Stimulated activated naive CD8-positive, alpha-beta T cell treated with anti-CD3 and anti-CD28 coated beads, Interleukin-15, Interleukin-2, amounts not matched to agents 100 ng/mL and 50 ng/mL, for 24 hours (primary cell): ENCODE results near the gene RNF215.

Experiments
- H3K27ac Mint-ChIP-seq: one replicate; pipeline ENCODE4 v1.8.0; 2021; ENCODE audit warnings: mild to moderate bottlenecking, mixed read lengths
- H3K27me3 Mint-ChIP-seq: one replicate; pipeline ENCODE4 v1.8.0; 2021; ENCODE audit warnings: mixed read lengths
- H3K36me3 Mint-ChIP-seq: one replicate; pipeline ENCODE4 v1.8.0; 2021; ENCODE audit warnings: low read depth, mixed read lengths
- H3K4me1 Mint-ChIP-seq: one replicate; pipeline ENCODE4 v1.8.0; 2021; ENCODE audit warnings: low read depth, mixed read lengths
- H3K4me3 Mint-ChIP-seq: one replicate; pipeline ENCODE4 v1.8.0; 2021; ENCODE audit warnings: mild to moderate bottlenecking, mixed read lengths
- H3K9me3 Mint-ChIP-seq: one replicate; pipeline ENCODE4 v1.8.0; 2021; ENCODE audit warnings: mixed read lengths

Gene RNF215

GRCh38 chr22:30386960-30387827 lies at the start of gene RNF215:
Gene RNF215 (minus strand): TSS chr22:30387411. CDS start chr22:30387313, 98 bp downstream.
- H3K4me1 Mint-ChIP-seq = peaks cover 36% of the 10 kb centered on the region
- no peaks in the 10 kb centered on the region for H3K36me3 Mint-ChIP-seq
- no peaks in the 10 kb centered on the region for H3K9me3 Mint-ChIP-seq
- H3K27ac Mint-ChIP-seq = no peak within 1 kb of the TSS
- no peaks in the 10 kb centered on the region for H3K27me3 Mint-ChIP-seq
- peak within 1 kb of the TSS; percentile 82 for H3K4me3 Mint-ChIP-seq

- Mint-ChIP-seq H3K4me3 (peak overlapping the region; percentile 91), H3K27me3 (peaks cover 13% of the 10 kb centered on the region), H3K27ac (peak overlapping the region; percentile 97), H3K9me3 (peaks cover 17% of the 10 kb centered on the region), H3K4me1 (peaks cover 36% of the 10 kb centered on the region), H3K36me3 (peaks cover 17% of the 10 kb centered on the region)
Observed at GRCh38 chr22:30436196-30436595, 49.0 kb upstream of the RNF215 start.

GRCh38 chr22:30435674-30436126 lies 48.5 kb upstream of the RNF215 start:
- peaks cover 17% of the 10 kb centered on the region for H3K36me3 Mint-ChIP-seq
- H3K27me3 Mint-ChIP-seq = peaks cover 9% of the 10 kb centered on the region
- peaks cover 17% of the 10 kb centered on the region for H3K9me3 Mint-ChIP-seq
- H3K4me1 Mint-ChIP-seq = peaks cover 33% of the 10 kb centered on the region
- H3K27ac Mint-ChIP-seq = peak overlapping the region; percentile 97
- H3K4me3 Mint-ChIP-seq = peak overlapping the region; percentile 91

GRCh38 chr22:30434843-30435242 lies 47.6 kb upstream of the RNF215 start:
- peak overlapping the region; percentile 91 for H3K4me3 Mint-ChIP-seq
- H3K27ac Mint-ChIP-seq = peak overlapping the region; percentile 97
- H3K4me1 Mint-ChIP-seq = peaks cover 33% of the 10 kb centered on the region
- H3K9me3 Mint-ChIP-seq = peaks cover 17% of the 10 kb centered on the region
- peaks cover 5% of the 10 kb centered on the region for H3K27me3 Mint-ChIP-seq
- peaks cover 17% of the 10 kb centered on the region for H3K36me3 Mint-ChIP-seq

- Mint-ChIP-seq H3K4me1 (peaks cover 33% of the 10 kb centered on the region), H3K4me3 (peak overlapping the region; percentile 32), H3K36me3 (peaks cover 17% of the 10 kb centered on the region), H3K27ac (peak overlapping the region; percentile 79), H3K9me3 (peaks cover 17% of the 10 kb centered on the region), H3K27me3 (peaks cover 5% of the 10 kb centered on the region)
Observed at GRCh38 chr22:30433773-30434172, 46.6 kb upstream of the RNF215 start.

GRCh38 chr22:30433227-30433626 lies 46.0 kb upstream of the RNF215 start:
- H3K27me3 Mint-ChIP-seq = no peaks in the 10 kb centered on the region
- H3K36me3 Mint-ChIP-seq = peaks cover 17% of the 10 kb centered on the region
- peaks cover 33% of the 10 kb centered on the region for H3K4me1 Mint-ChIP-seq
- H3K4me3 Mint-ChIP-seq = peak overlapping the region; percentile 32
- H3K9me3 Mint-ChIP-seq = peaks cover 17% of the 10 kb centered on the region
- peak overlapping the region; percentile 79 for H3K27ac Mint-ChIP-seq

GRCh38 chr22:30432520-30432919 lies 45.3 kb upstream of the RNF215 start:
- H3K27me3 Mint-ChIP-seq = no peaks in the 10 kb centered on the region
- H3K4me1 Mint-ChIP-seq = peaks cover 38% of the 10 kb centered on the region
- H3K4me3 Mint-ChIP-seq = no peak overlapping the region
- peaks cover 17% of the 10 kb centered on the region for H3K9me3 Mint-ChIP-seq
- H3K27ac Mint-ChIP-seq = no peak overlapping the region
- H3K36me3 Mint-ChIP-seq = peaks cover 23% of the 10 kb centered on the region

- Mint-ChIP-seq H3K27me3 (no peaks in the 10 kb centered on the region), H3K4me1 (peaks cover 42% of the 10 kb centered on the region), H3K4me3 (no peak overlapping the region), H3K27ac (no peak overlapping the region), H3K36me3 (peaks cover 26% of the 10 kb centered on the region), H3K9me3 (peaks cover 16% of the 10 kb centered on the region)
Observed at GRCh38 chr22:30432096-30432495, 44.9 kb upstream of the RNF215 start.

- Mint-ChIP-seq H3K27ac (no peak overlapping the region), H3K36me3 (peaks cover 30% of the 10 kb centered on the region), H3K4me3 (no peak overlapping the region), H3K27me3 (no peaks in the 10 kb centered on the region), H3K9me3 (peaks cover 12% of the 10 kb centered on the region), H3K4me1 (peaks cover 51% of the 10 kb centered on the region)
Observed at GRCh38 chr22:30430933-30431332, 43.7 kb upstream of the RNF215 start.

GRCh38 chr22:30429887-30430286 lies 42.7 kb upstream of the RNF215 start:
- peaks cover 4% of the 10 kb centered on the region for H3K9me3 Mint-ChIP-seq
- H3K27me3 Mint-ChIP-seq = no peaks in the 10 kb centered on the region
- H3K27ac Mint-ChIP-seq = no peak overlapping the region
- peaks cover 49% of the 10 kb centered on the region for H3K4me1 Mint-ChIP-seq
- peaks cover 23% of the 10 kb centered on the region for H3K36me3 Mint-ChIP-seq
- no peak overlapping the region for H3K4me3 Mint-ChIP-seq

GRCh38 chr22:30427871-30428270 lies 40.7 kb upstream of the RNF215 start:
- no peaks in the 10 kb centered on the region for H3K27me3 Mint-ChIP-seq
- no peak overlapping the region for H3K4me3 Mint-ChIP-seq
- peaks cover 41% of the 10 kb centered on the region for H3K4me1 Mint-ChIP-seq
- H3K36me3 Mint-ChIP-seq = peaks cover 18% of the 10 kb centered on the region
- H3K9me3 Mint-ChIP-seq = no peaks in the 10 kb centered on the region
- peak overlapping the region; percentile 21 for H3K27ac Mint-ChIP-seq

GRCh38 chr22:30426388-30427353 lies 39.5 kb upstream of the RNF215 start:
- H3K36me3 Mint-ChIP-seq = peaks cover 30% of the 10 kb centered on the region
- no peaks in the 10 kb centered on the region for H3K27me3 Mint-ChIP-seq
- peak overlapping the region; percentile 99 for H3K27ac Mint-ChIP-seq
- H3K4me3 Mint-ChIP-seq = peak overlapping the region; percentile 98
- H3K4me1 Mint-ChIP-seq = peaks cover 52% of the 10 kb centered on the region
- no peaks in the 10 kb centered on the region for H3K9me3 Mint-ChIP-seq

GRCh38 chr22:30425616-30426387 lies 38.6 kb upstream of the RNF215 start, which contains the start of gene MTFP1:
Gene MTFP1 (plus strand): TSS chr22:30425768. CDS start chr22:30425880, 112 bp downstream.
- peak within 1 kb of the TSS; percentile 98 for H3K4me3 Mint-ChIP-seq
- H3K9me3 Mint-ChIP-seq = no peaks in the 10 kb centered on the region
- H3K36me3 Mint-ChIP-seq = peaks cover 35% of the 10 kb centered on the region
- peak within 1 kb of the TSS; percentile 99 for H3K27ac Mint-ChIP-seq
- no peaks in the 10 kb centered on the region for H3K27me3 Mint-ChIP-seq
- peaks cover 61% of the 10 kb centered on the region for H3K4me1 Mint-ChIP-seq

- Mint-ChIP-seq H3K4me1 (peaks cover 66% of the 10 kb centered on the region), H3K4me3 (peak overlapping the region; percentile 98), H3K36me3 (peaks cover 40% of the 10 kb centered on the region), H3K9me3 (no peaks in the 10 kb centered on the region), H3K27me3 (no peaks in the 10 kb centered on the region), H3K27ac (peak overlapping the region; percentile 99)
Observed at GRCh38 chr22:30425327-30425615, 38.1 kb upstream of the RNF215 start.
